IPS DF 6.9 (cell line): ENCODE results near the gene EFCAB11.

Experiments
- DNase-seq: peaks from one replicate; pipeline ENCODE4 v3.0.0-alpha.2; 2013; ENCODE audit warnings: low read depth, low spot score
- H3K27ac ChIP-seq: one replicate; pipeline ENCODE4 v1.5.1; 2013; ENCODE audit warnings: low read length, control low read depth
- H3K27me3 ChIP-seq: 2 replicates; pipeline ENCODE4 v1.6.1; 2013; ENCODE audit warnings: mild to moderate bottlenecking, low read length; ENCODE audit not compliant: control insufficient read depth, insufficient read depth
- H3K36me3 ChIP-seq: 2 replicates; pipeline ENCODE4 v1.6.1; 2013; ENCODE audit warnings: low read length; ENCODE audit not compliant: control insufficient read depth, insufficient read depth
- H3K4me1 ChIP-seq: 2 replicates; pipeline ENCODE4 v1.6.1; 2013; ENCODE audit warnings: low read length; ENCODE audit not compliant: control insufficient read depth, insufficient read depth
- H3K4me3 ChIP-seq: 2 replicates; pipeline ENCODE4 v1.5.1; 2013; ENCODE audit warnings: mild to moderate bottlenecking, low read length
- H3K9me3 ChIP-seq: 2 replicates; pipeline ENCODE4 v1.6.1; 2013; ENCODE audit warnings: low read length, inconsistent platforms; ENCODE audit not compliant: control insufficient read depth, insufficient read depth
- WGBS: extraction: QIAGEN DNeasy Blood & Tissue Kit; methylation state at CpG from one replicate; pipeline ENCODE4 v1.1.7; 2013; ENCODE audit warnings: mixed read lengths, missing lambda C conversion rate; ENCODE audit not compliant: insufficient read length, insufficient coverage; 5-methylcytosine and 5-hydroxymethylcytosine counted together

EFCAB11 gene

DNA sequence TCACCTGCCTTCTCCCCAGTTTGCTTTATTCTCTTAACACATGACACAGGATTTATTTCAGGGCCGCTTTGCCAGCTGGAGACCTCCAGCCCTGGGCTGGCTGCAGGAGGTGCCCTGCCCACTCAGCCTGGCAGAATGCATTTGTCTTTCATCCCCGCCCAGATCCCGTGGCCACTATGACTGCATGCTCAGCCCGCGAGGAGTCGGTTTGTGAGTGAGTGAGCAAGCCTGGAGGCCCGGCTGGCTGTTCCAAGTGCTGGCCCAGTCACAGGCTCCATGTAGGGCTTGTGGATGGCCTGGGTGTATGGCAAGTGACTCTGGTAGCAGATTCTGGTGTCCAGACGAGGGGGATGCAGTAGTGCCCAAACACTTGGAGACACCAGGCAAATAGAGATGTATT, 3.3 kb upstream of the EFCAB11 start:
- no peak overlapping the region for H3K4me3 ChIP-seq
- no peak for DNase-seq
- H3K9me3 ChIP-seq = no peaks in the 10 kb centered on the region
- no peaks in the 10 kb centered on the region; the same call in 1 of the 2 replicates for H3K36me3 ChIP-seq
- H3K27ac ChIP-seq = no peak overlapping the region
- no peaks in the 10 kb centered on the region for H3K27me3 ChIP-seq
- H3K4me1 ChIP-seq = no peaks in the 10 kb centered on the region
- no CpG with 5 or more reads among the region's 8 CpGs for WGBS

DNA sequence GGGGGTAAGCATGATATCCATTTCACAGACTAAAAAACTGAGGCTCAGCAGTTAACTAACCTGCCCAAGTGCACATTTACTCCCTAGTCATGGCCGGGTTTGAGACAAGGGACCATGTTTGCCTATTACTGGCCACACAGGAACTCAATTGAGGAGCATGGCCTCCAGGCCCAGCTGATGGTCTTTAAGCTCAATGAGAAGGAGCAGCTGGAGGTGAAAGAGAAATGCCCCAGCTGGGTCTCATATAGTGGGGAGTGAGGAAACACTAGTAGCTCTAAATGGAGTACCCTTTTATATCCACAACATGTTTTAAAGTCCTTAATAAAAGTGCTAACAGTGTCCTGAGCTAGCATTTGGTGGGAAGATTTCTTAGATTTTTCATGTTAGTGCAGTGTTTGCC, 2.8 kb upstream of the EFCAB11 start:
- no peaks in the 10 kb centered on the region for H3K27me3 ChIP-seq
- H3K4me1 ChIP-seq = no peaks in the 10 kb centered on the region
- H3K27ac ChIP-seq = no peak overlapping the region
- no peaks in the 10 kb centered on the region for H3K9me3 ChIP-seq
- no peaks in the 10 kb centered on the region; the same call in 1 of the 2 replicates for H3K36me3 ChIP-seq
- no peak overlapping the region for H3K4me3 ChIP-seq
- DNase-seq = no peak
- WGBS = no CpG with 5 or more reads among the region's 1 CpG

DNA sequence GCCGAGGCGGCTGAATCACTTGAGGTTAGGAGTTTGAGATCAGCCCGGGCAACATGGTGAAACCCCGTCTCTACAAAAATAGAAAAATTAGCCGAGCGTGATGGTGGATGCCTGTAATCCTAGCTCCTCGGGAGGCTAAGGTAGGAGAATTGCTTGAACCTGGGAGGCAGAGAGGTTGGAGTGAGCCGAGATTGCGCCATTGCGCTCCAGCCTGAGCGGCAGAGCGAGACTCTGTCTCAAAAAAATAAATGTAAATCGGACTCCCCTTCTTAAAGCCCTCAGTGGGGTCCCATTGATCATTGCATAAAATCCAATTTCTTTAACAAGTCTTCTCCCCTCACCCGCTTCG, 2.1 kb upstream of the EFCAB11 start:
- Histone ChIP-seq H3K27me3 (no peaks in the 10 kb centered on the region), H3K4me3 (peak overlapping the region; percentile 87; the same call in 1 of the 2 replicates), H3K4me1 (no peaks in the 10 kb centered on the region), H3K9me3 (no peaks in the 10 kb centered on the region), H3K36me3 (no peaks in the 10 kb centered on the region; the same call in 1 of the 2 replicates), H3K27ac (no peak overlapping the region)
- no peak for DNase-seq
- no CpG with 5 or more reads among the region's 15 CpGs for WGBS

DNA sequence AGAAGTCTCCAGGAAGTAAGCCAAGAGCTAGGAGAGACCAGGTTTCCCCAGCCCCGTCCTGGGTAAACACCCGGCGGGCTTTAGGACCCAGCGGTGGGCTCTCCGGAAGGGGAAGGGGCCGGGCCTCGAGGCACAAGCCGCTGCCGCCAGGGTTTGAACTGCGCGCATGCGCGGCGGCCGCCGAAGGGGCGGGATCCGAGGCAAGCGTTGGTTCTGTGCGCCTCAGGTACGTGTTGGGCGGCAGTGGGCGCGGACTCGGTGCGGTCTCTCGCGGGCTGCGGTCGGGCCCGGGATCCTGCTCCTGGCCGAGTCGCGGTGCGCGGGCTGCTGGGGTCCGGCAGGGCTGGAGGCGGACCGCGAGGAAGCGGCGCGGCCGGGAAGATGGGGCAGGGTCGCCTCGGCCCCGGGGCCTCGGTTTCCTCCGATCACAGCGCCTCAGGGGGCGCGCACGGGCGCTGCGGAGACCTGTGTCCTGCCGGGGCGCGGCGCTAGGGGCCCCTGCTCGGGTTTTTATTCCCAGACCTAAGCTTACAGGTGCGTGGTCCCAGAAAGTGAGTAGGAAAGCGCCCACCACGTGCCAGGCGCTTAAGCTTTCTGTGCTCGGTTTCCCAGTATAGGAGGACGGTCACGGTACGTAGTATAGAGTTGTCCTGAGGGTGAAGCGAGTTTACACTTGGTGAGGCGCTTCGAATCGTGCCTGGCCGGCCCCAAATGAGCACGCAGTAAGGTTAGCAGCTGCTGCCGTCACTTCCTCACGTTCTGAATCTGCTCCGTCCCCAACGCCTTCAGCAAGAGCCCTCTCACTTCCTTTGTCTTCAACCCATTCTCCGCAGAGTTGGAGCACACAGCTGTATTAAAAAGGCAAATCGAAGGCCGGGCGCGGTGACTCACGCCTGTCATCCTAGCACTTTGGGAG, 1.5 kb upstream of the EFCAB11 start, which contains the start of gene TDP1:
Gene TDP1 (plus strand): TSS at position 183 of the 916 bp plus-strand sequence. CDS start 7,188 bp downstream, outside the sequence.
- peak within 1 kb of the TSS; percentile 87 for H3K4me3 ChIP-seq
- no peaks in the 10 kb centered on the region; the same call in 1 of the 2 replicates for H3K36me3 ChIP-seq
- peak; percentile 87 for DNase-seq
- no CpG with 5 or more reads among the region's 84 CpGs for WGBS
- no peaks in the 10 kb centered on the region for H3K4me1 ChIP-seq
- no peaks in the 10 kb centered on the region for H3K27me3 ChIP-seq
- H3K27ac ChIP-seq = no peak within 1 kb of the TSS
- H3K9me3 ChIP-seq = no peaks in the 10 kb centered on the region

DNA sequence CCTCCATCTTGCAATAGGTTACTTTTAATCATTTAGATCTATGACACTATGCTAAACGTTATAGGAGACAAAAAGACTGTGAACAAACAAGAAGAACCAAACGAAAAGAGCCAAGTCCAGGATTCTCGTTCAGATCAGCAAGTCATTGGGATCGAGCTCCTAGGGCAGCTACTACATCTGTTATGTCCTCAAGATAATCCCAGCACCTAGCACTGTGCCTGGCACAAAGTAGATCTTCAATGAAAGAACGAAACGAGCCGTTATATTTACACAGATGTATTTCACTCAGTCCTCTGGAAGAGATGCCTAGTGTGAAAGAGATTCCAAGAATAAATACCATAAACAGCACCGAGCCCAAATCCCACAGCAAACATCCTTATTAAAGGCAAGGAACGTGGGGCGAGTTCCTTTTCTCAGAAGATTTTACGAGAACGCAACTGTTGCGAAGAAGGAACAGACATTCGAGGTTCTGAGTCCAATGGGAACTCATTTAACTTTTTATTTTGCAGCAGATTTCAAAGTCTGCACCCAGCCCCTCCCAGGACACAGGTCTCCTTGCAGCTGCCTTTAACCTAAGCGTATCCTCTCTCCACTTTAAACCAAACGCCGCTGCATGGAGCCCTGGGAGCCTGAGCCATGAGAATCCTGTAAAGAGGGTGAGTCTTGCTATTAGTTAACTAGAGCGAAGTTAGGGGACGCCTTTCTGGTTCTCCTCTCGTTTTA, 653 bp upstream of the EFCAB11 start:
- H3K36me3 ChIP-seq = no peaks in the 10 kb centered on the region; the same call in 1 of the 2 replicates
- no CpG with 5 or more reads among the region's 20 CpGs for WGBS
- H3K4me3 ChIP-seq = peak overlapping the region; percentile 47; the same call in 1 of the 2 replicates
- no peaks in the 10 kb centered on the region for H3K9me3 ChIP-seq
- no peak for DNase-seq
- no peak overlapping the region for H3K27ac ChIP-seq
- H3K4me1 ChIP-seq = no peaks in the 10 kb centered on the region
- no peaks in the 10 kb centered on the region for H3K27me3 ChIP-seq

DNA sequence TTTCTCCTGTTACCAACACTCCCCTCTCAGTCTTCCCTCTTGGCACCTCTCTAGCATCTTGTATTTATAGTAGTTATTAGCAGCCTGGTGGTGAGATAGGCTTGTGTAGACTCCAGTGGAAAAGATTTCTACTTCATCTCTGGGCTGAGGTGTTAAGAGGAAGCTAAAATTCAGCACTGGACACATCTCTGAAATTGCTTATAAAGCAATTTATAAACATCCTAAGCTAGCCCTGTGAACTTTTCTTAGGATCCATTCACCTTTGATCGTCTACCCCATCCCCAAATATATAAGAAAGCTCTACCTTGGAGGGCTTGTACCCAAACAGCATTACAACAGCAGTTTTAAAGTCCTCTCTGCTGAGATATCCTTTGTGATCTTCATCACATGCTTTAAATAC, 928 bp downstream of the EFCAB11 start:
- Histone ChIP-seq H3K27ac (no peak overlapping the region), H3K27me3 (no peaks in the 10 kb centered on the region), H3K4me3 (no peak overlapping the region), H3K9me3 (no peaks in the 10 kb centered on the region), H3K4me1 (no peaks in the 10 kb centered on the region), H3K36me3 (no peaks in the 10 kb centered on the region; the same call in 1 of the 2 replicates)
- no peak for DNase-seq
- no CpG with 5 or more reads among the region's 1 CpG for WGBS

DNA sequence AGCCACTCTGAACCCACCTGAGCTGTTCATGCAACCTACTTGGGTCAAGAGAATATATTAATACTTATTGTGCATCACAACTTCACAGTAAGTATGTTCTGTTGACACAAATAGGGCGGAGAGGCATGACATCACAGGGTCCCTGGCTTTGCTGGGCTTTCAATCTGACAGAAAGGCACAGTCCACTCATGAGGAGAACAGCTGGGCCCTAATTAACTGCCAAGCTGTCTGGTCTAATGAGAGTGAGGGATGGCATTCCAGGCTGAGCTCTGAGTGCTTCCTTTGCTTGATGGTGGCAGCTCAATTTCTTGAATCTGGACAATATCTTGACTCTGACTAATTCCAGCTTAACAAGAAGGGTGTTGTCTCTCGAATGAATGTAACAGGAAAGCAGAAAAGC, 2.0 kb downstream of the EFCAB11 start:
- Histone ChIP-seq H3K27me3 (no peaks in the 10 kb centered on the region), H3K4me3 (no peak overlapping the region), H3K36me3 (no peaks in the 10 kb centered on the region; the same call in 1 of the 2 replicates), H3K27ac (no peak overlapping the region), H3K9me3 (no peaks in the 10 kb centered on the region), H3K4me1 (no peaks in the 10 kb centered on the region)
- no peak for DNase-seq
- WGBS = no CpG with 5 or more reads among the region's 2 CpGs

DNA sequence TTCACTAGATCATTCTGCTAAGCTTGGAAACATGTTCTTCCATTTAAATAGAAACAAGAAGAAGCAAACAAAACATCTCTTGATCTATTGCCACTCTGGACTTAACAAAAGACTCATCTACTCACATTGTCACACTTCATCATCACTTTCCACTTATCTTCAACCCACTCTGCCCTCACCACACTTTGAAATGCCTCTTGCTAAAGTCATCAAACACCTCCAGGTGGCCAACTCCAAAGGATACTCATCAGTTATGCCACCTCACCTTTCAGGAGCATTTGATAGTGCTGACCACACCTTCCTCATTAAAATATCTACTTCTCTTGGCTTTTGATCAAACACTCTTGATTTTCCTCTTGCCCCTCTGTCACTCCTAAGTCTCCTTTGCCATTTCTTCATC, 7.2 kb downstream of the EFCAB11 start:
- Histone ChIP-seq H3K27ac (no peak overlapping the region), H3K4me1 (no peaks in the 10 kb centered on the region), H3K36me3 (no peaks in the 10 kb centered on the region; the same call in 1 of the 2 replicates), H3K4me3 (no peak overlapping the region), H3K9me3 (no peaks in the 10 kb centered on the region), H3K27me3 (no peaks in the 10 kb centered on the region)
- DNase-seq = no peak

DNA sequence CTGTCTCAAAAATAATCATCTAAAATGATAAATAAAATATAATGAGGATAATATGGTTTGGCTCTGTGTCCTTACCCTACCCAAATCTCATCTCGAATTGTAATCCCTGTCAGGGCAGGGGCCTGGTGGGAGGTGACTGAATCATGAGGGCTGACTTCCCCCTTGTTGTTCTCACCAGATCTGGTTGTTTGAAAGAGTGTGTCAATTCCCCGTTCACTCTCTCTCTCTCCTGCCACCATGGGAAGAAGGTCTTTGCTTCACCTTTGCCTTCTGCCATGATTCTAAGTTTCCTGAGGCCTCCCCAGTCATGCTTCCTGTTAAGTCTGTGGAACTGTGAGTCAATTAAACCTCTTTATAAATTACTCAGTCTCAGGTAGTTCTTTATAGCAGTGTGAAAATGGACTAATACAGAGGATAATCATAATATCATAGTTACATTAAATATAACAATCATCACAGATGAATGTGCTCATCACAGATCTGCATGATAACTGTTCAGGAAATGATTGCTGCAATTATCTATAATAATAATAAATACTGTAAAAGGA, 12.6 kb downstream of the EFCAB11 start:
- no peak for DNase-seq
- no peaks in the 10 kb centered on the region for H3K9me3 ChIP-seq
- no CpG with 5 or more reads among the region's 2 CpGs for WGBS

DNA sequence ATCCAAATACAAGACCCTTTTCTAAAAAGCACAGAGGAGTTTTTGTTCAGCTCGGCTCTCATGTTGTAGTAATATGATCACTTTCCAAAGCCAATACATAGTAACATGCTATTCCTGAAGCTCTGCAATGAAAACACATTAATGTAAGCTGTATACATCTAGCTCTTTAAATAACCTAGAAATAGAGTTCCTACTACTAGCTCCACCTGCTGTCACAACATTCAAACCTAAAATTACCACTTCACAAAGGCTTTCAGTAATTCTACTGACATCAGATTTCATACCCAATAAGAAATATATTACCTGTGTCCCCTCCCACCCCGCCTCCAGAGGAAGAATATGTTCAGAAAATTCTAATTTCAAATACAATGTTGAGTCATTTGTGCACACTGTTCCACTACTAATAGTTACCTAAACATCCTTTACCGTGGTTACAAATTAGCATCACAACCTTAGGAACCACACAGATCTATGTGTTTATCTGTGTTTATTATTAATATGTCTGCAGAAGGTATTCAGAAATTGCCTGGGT, 17.8 kb downstream of the EFCAB11 start:
- no peak for DNase-seq
- no peaks in the 10 kb centered on the region for H3K36me3 ChIP-seq
- no peaks in the 10 kb centered on the region for H3K4me1 ChIP-seq
- H3K27me3 ChIP-seq = no peaks in the 10 kb centered on the region
- H3K27ac ChIP-seq = no peak overlapping the region
- no peak overlapping the region for H3K4me3 ChIP-seq
- H3K9me3 ChIP-seq = no peaks in the 10 kb centered on the region
- WGBS = no CpG with 5 or more reads among the region's 3 CpGs

More for the DNA sequence above, 12.6 kb downstream of the EFCAB11 start:
- no peak overlapping the region for H3K27ac ChIP-seq
- no peaks in the 10 kb centered on the region for H3K4me1 ChIP-seq
- no peak overlapping the region for H3K4me3 ChIP-seq
- no peaks in the 10 kb centered on the region for H3K36me3 ChIP-seq
- H3K27me3 ChIP-seq = no peaks in the 10 kb centered on the region
